ENCODE data around the gene TIAL1.
"Not testable (repeated sequence)": the region's sequence is repeated elsewhere in the genome, so short reads cannot be mapped to it uniquely, and the experiment has no call there.

Gene TIAL1

GRCh38 chr10:119537953-119538630 lies 58.7 kb downstream of the TIAL1 start:
- no peak for TF ChIP-seq CTCF (IDR thresholded peaks at IDR 0.05; ENCODE audit: control insufficient read depth, insufficient read depth, low read depth, low read length, missing control alignments)
- no peak for DNase-seq (ENCODE audit: low read depth)
- H3K4me3 ChIP-seq (ENCODE audit: control insufficient read depth, low read depth, low read length): no peak overlapping the region

GRCh38 chr10:119536508-119537025 lies 60.2 kb downstream of the TIAL1 start:
- no peak overlapping the region for H3K4me3 ChIP-seq (ENCODE audit: control insufficient read depth, low read depth, low read length)
- no peak for TF ChIP-seq CTCF (IDR thresholded peaks at IDR 0.05; ENCODE audit: control insufficient read depth, insufficient read depth, low read depth, low read length, missing control alignments)
- no peak for DNase-seq (ENCODE audit: low read depth)

GRCh38 chr10:119535837-119536507 lies 60.8 kb downstream of the TIAL1 start:
- no peak for DNase-seq (ENCODE audit: low read depth)
- H3K4me3 ChIP-seq (ENCODE audit: control insufficient read depth, low read depth, low read length): no peak overlapping the region
- no peak for TF ChIP-seq CTCF (IDR thresholded peaks at IDR 0.05; ENCODE audit: control insufficient read depth, insufficient read depth, low read depth, low read length, missing control alignments)

- no peak for TF ChIP-seq CTCF (IDR thresholded peaks at IDR 0.05; ENCODE audit: control insufficient read depth, insufficient read depth, low read depth, low read length, missing control alignments)
- no peak overlapping the region for H3K4me3 ChIP-seq (ENCODE audit: control insufficient read depth, low read depth, low read length)
- DNase-seq (ENCODE audit: low read depth): no peak
These were observed 61.5 kb downstream of the TIAL1 start for GRCh38 chr10:119535305-119535704.

GRCh38 chr10:119533473-119533872 lies 63.3 kb downstream of the TIAL1 start:
- no peak overlapping the region for H3K4me3 ChIP-seq (ENCODE audit: control insufficient read depth, low read depth, low read length)
- no peak for DNase-seq (ENCODE audit: low read depth)
- no peak for TF ChIP-seq CTCF (IDR thresholded peaks at IDR 0.05; ENCODE audit: control insufficient read depth, insufficient read depth, low read depth, low read length, missing control alignments)

- not testable (repeated sequence) for DNase-seq (ENCODE audit: low read depth)
These were observed 64.0 kb downstream of the TIAL1 start for GRCh38 chr10:119532791-119533190.

GRCh38 chr10:119532251-119532650 lies 64.5 kb downstream of the TIAL1 start:
- not testable (repeated sequence) for H3K4me3 ChIP-seq (ENCODE audit: control insufficient read depth, low read depth, low read length); DNase-seq (ENCODE audit: low read depth)

More at GRCh38 chr10:119532791-119533190, 64.0 kb downstream of the TIAL1 start:
- H3K4me3 ChIP-seq (ENCODE audit: control insufficient read depth, low read depth, low read length): not testable (repeated sequence)

Measured in AG09309 (cell line).